GM11168 (cell line): ENCODE results near the gene DNAH17.

Experiments
- in situ Hi-C: fragments of 300-500 bp; cut with MboI; formaldehyde crosslinking; loops from one replicate; pipeline ENCODE4 v1.12.0; 2022; ENCODE audit warnings: low sequenced_read_pairs; ENCODE audit not compliant: unreplicated experiment

Gene DNAH17

DNA sequence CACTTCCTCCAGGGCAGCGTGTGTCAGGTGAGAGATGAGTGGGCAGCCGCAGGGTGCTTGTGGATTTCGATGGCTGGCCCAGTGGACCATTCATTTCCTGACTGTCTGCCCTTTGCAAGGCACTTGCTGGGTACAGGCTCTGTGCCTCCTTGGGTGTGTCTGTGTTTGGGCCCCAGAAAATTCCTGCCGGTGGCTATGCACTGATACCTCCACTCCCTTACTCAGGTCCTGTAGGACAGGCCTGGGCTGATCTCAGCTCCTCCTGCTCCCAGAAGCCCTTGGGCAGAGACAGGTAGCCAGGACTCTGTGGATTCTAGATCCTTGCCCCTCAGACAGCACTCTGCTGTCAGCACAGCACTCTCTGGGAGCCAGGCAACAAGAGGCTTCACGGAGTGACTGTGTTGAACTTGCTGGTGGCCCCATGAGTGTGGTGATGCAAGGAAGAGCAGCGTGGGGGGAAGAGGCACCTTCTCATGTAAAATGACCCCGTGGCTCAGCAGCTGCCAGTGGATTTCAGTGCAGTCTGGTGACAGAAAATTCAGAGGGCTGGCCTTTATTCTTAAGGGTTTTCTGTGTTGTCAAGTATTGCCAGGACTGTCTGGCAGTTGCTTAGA, 169.7 kb downstream of the DNAH17 start:
- in situ Hi-C loops = no loop called here

DNA sequence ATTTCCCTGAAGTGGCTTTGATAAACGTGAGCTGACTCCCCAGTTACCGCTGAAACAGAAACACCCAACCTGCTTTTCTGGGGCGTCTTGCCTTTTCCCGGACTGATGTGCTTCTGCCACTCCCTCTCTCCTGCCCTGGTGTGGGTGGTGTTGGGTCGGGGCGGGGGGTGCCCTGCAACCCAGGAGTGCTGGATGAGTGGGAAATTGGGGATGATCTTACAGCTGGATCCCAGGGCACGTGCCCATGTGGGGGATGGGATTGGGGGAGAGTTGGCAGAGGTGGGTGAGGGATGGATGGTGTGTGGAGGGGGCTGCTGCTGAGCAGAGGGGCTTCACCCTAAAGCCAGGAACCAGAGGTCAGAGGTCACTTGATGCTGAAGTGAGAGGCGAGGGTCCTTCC, 170.3 kb downstream of the DNAH17 start:
- in situ Hi-C loops = no loop called here

DNA sequence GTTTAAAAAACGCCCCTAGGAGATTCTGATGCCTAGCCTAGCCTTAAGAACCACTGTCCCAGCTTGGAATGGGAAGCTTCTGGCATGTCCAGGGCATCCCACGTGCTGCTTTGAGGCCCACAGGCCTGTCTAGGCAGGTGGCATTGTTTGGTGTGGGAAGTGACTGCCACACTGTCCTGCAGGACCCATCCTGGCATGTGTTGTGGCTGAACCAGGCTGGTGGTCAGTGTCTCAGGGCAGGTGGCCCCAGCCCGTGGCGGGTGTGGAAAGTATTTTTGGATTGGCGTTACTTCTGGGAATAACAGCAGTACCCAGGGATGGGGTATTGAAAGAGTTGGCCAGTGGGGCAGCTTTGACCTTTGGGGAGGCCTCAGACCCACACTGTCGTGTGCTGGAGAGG, 170.8 kb downstream of the DNAH17 start:
- in situ Hi-C loops = no loop called here

DNA sequence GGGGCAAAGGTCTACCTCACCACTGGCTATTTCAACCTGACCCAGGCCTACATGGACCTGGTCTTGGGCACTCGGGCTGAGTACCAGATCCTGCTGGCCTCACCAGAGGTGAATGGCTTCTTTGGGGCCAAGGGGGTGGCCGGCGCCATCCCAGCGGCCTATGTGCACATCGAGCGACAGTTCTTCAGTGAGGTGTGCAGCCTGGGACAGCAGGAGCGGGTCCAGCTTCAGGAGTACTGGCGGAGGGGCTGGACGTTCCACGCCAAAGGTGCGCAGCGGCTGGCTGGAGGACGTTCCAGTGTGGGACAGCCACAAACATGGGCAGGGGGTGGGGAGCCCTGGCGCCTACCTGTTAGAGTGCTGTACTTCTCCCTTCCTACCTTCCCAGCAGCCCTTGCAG, 173.4 kb downstream of the DNAH17 start:
- in situ Hi-C loops = no loop called here

DNA sequence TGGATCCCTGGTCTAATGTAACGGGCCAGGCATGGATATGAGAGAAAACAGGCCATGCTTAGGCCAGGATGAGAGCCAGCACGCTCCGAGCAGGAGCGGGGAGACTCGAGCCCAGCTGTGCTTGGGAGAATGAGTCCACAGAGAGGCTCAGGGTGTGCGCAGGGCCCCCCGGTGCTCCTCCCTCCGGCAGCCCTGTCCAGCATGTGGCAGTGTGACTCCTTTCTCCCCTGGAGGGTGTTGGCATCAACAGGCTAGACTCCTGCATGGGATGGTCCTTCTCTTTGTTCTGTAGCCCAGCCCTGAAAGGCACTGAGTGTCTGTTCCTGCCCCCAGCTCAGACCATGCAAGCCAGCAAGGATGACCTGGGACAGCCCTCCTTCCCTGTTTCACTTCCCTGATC, 175.3 kb downstream of the DNAH17 start:
- in situ Hi-C loops = no loop called here

DNA sequence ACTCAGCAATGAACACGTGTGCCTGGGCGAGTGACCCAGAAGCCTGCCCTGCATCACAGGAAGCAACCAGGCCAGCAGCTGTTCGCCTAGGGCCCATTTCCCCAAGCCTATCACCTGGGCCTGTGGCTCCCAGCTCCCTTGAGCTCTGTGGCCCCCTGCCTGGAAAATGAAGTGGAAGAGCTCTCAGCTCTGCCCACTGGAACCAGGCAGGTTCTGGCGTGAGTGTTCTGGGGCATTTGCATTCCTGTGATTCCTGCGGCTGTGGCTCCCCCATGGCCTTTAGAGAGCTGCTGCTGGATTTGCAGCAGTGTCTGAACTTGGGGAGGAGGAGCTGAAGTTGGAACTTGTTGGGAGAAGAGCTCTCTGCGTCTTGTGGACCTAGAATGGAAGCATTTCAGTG, 175.9 kb downstream of the DNAH17 start:
- in situ Hi-C loops = no loop called here

DNA sequence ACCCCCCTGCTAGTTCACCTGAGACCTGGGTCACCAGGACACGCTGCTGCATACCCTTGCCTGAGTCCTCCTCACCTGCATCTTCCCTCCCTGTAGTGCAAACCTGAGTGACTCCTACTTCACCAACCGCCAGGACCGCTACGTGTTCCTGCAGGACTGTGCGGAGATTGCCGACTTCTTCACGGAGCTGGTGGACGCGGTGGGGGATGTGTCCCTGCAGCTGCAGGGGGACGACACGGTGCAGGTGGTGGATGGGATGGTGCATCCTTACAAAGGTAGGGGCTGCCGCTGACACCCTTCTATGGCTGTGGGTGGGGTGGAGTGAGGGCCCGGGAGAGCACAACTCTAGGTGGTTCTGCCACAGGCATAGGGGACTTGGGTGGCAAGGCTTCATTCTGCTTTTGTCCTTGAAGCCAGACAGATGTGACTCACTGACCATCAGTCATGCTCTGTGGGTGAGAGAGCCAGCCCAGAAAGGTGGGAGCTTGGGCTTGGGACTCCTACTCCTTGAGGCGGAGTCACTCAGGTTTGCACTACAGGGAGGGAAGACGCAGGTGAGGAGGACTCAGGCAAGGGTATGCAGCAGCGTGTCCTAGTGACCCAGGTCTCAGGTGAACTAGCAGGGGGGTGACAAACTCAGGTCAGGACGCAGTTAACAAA, 176.5 kb downstream of the DNAH17 start:
- in situ Hi-C loops = no loop called here

DNA sequence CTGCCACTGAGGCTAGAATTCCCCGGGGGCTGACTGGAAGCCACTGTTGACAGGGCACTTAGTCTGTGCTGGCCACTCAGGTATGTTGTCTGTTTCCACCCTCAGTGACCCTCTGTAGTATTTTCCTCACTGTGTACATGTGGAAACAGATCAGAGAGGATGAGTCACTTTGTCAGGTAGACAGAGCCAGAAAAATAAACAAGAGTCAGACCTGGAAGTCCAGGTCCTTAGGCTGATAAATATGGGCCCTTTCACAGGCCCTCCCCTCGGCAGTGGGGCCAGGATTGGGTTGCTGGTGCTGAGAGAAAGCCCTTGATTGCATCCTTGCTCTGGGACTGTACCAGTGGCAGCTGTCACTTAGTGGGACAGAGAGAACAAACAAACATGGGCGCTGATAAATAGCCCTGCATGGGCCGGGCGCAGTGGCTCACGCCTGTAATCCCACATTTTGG, 177.5 kb downstream of the DNAH17 start:
- in situ Hi-C loops = no loop called here

DNA sequence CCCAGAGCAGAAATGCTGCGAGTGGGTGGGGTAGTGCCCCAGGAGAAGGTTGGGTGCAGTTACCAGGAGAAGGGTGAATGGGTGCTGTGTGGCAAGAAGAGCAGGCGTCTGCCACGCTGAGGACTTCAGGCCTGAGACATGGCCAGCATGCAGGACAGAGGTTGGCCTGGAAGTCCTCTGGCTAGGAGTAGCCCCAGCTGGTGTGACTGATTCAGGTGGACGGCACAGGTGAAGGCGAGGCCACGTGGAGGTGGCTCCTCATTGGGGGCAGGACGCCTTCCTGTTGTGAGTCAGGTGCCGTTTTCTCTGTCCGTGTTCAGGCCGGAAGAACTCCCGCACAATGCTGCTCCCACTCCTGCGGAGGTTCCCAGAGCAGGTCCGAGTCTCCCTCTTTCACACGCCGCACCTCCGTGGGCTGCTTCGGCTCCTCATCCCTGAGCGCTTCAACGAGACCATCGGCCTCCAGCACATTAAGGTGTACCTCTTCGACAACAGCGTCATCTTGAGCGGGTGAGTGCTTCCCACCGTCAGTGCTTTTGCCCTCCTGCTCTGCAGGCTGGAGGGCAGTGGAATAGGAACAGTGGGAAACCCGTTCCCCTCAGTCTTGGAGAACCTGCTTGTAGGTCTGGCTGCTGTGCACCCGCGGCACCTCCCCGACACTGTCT, 178.0 kb downstream of the DNAH17 start:
- in situ Hi-C loops = no loop called here

DNA sequence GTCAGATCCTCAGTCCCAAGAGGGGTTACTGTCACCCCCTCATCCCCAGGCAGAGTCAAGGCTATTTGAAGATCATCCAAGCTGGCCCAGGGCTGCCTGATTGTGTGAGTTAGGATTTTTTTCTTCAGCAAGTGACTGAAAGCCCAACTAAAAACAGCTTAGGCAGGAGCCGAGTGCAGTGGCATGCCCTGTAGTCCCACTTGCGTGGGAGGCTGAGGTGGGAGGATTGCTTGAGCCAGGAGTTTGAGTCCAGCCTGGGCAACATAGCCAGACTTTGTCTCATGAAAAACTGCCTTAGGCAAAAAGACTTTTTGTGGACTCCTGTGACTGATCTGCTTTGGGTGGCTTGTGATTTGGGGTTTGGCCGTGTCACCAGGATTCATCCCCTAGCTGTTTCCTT, 178.8 kb downstream of the DNAH17 start:
- in situ Hi-C loops = no loop called here

DNA sequence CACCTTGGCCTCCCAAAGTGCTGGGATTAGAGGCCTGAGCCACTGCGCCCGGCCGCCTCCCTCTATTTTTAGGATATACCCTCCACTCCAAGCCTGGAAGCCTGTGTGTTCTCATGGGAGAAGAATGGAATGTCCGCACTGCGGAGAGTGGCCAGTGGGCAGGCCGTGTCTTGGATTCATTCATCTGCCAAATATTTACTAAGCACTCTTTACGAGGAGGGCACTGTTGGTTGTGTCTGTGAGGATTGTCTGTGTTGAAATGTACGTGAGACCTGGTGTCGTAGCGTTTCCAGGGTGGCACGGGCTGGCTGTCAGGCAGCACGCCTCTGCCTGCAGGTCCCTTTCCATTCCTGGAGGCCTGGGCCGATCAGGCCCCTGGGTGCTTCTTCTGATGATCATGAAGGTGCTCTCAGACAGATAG, 179.5 kb downstream of the DNAH17 start:
- in situ Hi-C loops = no loop called here

DNA sequence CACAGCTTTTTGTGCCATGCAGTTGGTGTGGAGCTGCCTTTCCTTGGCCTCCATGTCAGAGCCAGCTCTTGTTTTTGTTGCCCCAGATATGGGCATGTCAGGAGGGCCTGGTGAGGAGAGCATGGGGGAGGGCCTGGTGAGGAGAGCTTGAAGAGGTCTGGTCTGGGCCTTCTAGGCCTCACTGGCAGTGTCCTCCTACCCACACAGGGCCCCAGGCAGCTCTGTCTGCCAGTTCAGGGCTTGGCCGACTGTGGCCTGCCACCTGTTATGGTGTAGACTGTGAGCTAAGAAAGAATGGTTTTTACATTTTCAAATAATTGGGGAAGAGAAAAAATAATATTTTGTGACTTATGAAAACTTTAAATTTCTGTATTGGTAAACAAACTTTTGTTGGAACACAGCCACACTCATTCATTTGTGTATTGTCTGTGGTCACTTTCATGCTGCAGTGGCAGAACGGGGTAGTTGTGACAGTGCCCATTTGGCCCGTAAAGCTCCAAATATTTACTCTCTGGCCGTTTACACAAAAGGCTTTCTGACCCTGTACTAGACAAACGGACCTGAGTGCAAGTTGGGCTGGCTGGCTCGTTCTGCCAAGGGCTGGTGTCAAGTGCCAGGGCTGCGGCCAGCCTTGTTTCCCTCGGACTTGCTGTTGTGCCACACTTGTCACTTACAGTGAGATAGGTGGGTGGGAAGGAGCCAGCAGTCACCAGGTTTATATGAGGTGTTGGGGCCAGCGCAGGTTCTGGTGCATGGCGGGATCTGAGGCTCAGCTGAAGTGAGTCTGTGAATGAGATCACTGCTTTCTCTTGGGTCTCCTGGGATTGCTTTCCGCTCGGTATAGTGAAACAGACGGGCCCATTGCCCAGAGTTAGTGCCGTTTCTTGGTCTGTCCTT, 180.5 kb downstream of the DNAH17 start:
- in situ Hi-C loops = no loop called here

DNA sequence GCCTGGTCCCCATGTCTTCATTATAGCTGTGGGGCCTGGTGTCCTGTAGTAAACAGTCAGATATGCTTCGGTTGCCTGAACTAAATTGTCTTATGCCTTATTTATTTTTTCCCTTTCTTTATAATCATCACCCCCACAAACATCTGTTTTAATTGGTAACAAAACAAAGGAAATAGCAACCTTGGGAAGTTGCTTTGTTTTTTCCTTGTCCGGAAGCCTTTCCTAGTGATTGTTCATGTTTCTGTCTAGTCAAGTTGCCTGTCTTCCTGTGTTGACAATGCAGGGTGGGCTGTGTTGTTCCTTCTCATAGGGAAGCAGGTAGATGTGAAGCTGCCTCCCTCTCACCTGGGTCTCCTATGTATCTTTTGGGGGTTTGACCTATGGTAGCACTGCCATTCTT, 182.0 kb downstream of the DNAH17 start:
- in situ Hi-C loops = no loop called here

DNA sequence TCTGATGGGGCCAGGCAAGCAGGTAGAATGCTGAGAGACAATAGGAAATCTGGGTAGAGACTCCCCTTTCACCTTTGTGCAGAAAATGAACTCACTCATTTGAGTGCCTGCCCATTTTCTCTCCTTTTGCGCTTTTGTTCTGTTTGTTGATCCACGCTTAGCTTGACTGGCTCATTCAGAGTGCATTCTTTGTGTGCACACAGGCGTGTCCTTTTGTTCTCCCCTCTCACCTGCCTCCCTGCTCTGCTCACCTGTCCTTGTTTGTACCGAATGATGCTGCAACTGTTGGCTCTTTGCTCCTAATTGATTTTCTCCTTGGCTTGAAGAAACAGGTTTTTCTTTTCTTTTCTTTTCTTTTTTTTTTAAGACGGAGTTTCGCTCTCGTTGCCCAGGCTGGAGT, 183.0 kb downstream of the DNAH17 start:
- in situ Hi-C loops = no loop called here

DNA sequence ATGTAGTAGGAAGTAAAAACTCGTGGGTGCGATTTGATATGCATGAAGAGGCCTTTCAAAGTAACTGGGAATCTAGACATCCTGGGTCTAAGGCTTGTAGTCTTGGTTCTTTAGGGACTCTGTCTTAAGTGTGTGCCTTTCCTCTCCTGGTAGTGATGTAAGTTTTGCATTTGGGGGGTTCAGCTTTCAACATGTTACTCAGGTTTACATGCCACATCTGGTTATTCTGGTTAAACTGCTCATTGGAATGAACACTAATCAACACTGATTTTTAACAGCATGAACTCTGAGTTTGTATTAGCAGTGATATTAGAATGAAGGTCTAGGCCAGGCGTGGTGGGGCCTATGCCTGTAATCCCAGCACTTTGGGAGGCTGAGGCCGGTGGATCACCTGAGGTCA, 183.6 kb downstream of the DNAH17 start:
- in situ Hi-C loops = no loop called here

DNA sequence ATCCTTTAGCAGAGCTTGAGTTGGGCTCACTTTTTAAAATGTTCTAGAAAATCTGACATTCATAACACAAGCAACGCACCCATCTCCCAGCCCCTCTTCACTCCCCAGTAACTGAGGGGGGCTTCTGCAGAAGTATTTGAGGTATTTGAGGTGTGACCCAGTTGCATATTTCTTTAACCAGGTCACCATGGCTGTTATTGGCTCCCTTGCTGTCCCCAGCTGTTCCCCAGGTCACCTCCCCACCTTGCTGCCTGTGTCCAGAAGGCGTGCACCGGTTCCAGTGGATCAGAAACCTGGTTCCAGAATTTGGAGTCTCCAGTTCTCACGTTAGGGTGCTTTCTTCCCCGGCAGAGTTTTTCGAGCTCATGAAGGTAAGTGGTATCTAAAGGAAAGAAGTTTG, 184.9 kb downstream of the DNAH17 start:
- in situ Hi-C loops = no loop called here

DNA sequence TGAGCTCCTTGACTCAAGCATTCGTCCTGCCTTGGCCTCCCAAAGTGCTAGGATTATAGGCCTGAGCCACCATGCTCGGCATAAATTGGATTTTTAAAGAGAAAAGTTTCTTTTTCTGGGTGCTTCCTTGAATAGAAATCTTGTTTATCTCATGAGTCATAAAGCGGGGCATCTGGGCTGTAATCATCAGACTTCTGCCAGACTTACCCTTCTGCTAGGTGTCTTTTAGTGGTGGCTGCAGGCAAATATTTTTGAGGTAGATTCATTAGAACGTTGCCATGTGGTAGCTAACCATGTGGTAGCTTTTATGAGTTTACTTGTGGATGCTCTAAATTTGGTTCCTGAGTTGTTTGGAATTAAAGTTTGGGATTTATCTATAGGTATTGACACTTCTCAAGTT, 185.4 kb downstream of the DNAH17 start:
- in situ Hi-C loops = no loop called here

DNA sequence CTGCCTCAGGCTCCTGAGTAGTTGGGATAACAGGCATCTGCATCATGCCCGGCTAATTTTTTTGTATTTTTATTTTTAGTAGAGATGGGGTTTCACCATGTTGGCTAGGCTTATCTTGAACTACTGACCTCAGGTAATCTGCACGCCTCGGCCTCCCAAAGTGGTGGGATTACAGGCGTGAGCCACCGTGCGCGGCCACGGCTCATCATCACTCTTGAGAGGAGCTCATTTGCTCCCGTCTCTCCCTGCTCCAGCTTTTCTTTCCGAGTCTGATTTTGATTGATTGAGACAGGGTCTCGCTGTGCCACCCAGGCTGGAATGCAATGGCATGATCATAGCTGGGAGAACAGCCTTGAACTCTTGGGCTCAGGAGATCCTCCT, 186.2 kb downstream of the DNAH17 start:
- in situ Hi-C loops = no loop called here

DNA sequence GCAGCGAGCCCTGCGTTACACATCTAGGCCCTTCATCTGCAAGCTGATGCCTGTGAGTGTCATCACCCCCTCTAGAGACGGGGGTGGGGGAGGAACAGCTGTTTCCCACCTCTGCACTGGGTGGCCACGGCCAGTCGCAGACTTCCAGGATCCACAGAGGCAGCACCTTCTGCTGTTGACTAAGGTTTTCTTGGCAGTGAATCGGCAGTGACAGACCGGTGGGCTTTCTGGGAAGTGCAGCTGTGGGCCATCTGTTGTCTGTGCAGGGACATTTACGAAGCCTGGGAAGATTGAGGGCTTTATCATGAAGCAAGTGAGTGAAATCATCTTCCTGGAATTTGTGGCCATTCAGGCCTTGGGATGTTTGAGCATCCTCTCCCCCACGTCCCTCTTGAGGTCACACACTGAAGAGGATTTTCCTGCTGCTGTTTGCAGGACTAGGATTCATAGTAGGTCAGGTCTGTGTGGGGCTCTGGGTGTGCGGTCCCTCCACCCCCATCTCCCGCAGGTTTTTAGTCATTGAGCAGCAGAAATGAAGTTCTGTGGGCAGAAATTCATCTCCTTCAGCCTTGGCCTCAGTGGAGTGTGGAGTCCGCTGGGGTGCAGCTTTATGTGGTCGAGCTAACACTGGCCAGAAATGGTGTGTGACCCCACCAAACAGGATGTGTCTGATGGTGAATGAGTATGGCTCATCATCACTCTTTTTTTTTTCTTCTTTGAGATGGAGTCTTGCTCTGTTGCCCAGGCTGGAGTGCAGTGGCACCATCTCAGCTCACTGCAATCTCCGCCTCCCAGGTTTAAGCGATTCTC, 186.8 kb downstream of the DNAH17 start:
- in situ Hi-C loops = no loop called here
